Measurements from ENCODE around the gene CFAP92. TPM values are rescaled to one million over a fixed set of nuclear protein-coding genes. Genes with fewer than 3 reads are reported as not detected.

Gene CFAP92
- total RNA-seq, 1 experiment from 2014 or later: 0.92 TPM

DNA sequence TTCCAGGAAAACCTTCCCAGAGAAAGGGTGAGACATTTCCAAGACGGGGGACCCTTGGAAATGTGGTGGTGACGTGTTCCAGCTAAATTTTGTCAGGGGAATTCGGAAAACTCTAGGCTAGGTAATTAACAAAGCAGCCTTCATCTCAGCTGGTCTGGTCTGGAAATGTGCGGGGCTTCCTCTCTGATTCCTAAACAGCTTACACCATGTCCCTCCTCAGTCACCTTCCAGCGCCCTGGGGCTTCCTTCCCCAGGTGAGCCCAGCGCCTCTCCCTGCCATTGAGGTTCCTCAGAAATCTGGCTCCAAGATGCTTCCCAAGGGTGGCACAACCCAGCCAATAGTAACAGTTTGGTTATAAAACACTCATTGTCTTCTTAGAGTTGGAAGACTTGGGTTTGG lies 113.9 kb downstream of the CFAP92 start:
- peaks cover 32 to 36% of the 10 kb centered on the region in 2 experiments for H3K4me1 Mint-ChIP-seq
- TF ChIP-seq CTCF (conservative IDR thresholded peaks at IDR 0.05): no peak

More for the DNA sequence above, 113.9 kb downstream of the CFAP92 start:
- Histone ChIP-seq H2AFZ (ENCODE audit: low read length) (no peak overlapping the region), H3K18ac (ENCODE audit: insufficient read length, low read depth, low read length) (peak overlapping the region; percentile 55), H4K5ac (ENCODE audit: insufficient read length, low read depth, low read length) (no peak overlapping the region), H3K27ac (ENCODE audit: insufficient read length, low read depth, low read length) (no peak overlapping the region), H3K56ac (ENCODE audit: insufficient read length, low read depth, low read length) (no peak overlapping the region), H3K23me2 (ENCODE audit: insufficient read length, low read depth, low read length, poor library complexity, severe bottlenecking) (peaks cover 13% of the 10 kb centered on the region), H3K27me3 (ENCODE audit: insufficient read depth, low read length) (no peaks in the 10 kb centered on the region), H2BK15ac (ENCODE audit: low read depth, low read length) (no peak overlapping the region), H3K79me1 (ENCODE audit: insufficient read depth, low read depth, low read length, poor library complexity, severe bottlenecking) (peaks cover 11% of the 10 kb centered on the region), H3K4me2 (ENCODE audit: insufficient read depth, insufficient read length, low read length) (peak overlapping the region; percentile 95), H2AK5ac (ENCODE audit: insufficient read length, low read length) (no peak overlapping the region), H2BK120ac (ENCODE audit: low read depth, low read length, poor library complexity, severe bottlenecking) (no peak overlapping the region), H2BK12ac (ENCODE audit: insufficient read length, low read depth, low read length) (no peak overlapping the region), H3K79me2 (ENCODE audit: insufficient read depth, low read length) (peaks cover 11% of the 10 kb centered on the region; the same call in 1 of the 2 replicates), H3K14ac (ENCODE audit: insufficient read depth, low read length) (peak overlapping the region; percentile 75; the same call in 1 of the 2 replicates), H3K9ac (ENCODE audit: extremely low read depth, insufficient read length, low read length) (peak overlapping the region; percentile 88), H2BK20ac (ENCODE audit: low read depth, low read length, poor library complexity, severe bottlenecking) (no peak overlapping the region), H4K8ac (replicated peaks; ENCODE audit: insufficient read length, low read depth, low read length) (no peak overlapping the region), H3K9me3 (ENCODE audit: control insufficient read depth, low read depth, low read length) (no peaks in the 10 kb centered on the region), H4K20me1 (ENCODE audit: control insufficient read depth, insufficient read depth, insufficient read length) (no peaks in the 10 kb centered on the region), H2BK5ac (ENCODE audit: insufficient read length, low read length) (no peak overlapping the region), H3K4me1 (ENCODE audit: insufficient read depth, low read length) (no peaks in the 10 kb centered on the region; the same call in 1 of the 2 replicates), H3K23ac (ENCODE audit: insufficient read length, low read depth, low read length) (no peak overlapping the region), H4K91ac (ENCODE audit: insufficient read length, low read depth, low read length) (no peak overlapping the region), H3K4ac (ENCODE audit: low read depth, low read length) (no peak overlapping the region; the same call in 1 of the 2 replicates), H3T11ph (ENCODE audit: low read length) (no peak overlapping the region)
- H3K36me3 Mint-ChIP-seq (ENCODE audit: insufficient read depth in 1 of 3, low read depth in 3 of 3): peaks cover 3 to 25% (median 18%) of the 10 kb centered on the region in 3 experiments
- H3K27ac Mint-ChIP-seq: peak overlapping the region; percentile 91 to 98 (median 97)
- no peak for DNase-seq
- no CpG with 5 or more reads among the region's 6 CpGs for WGBS (ENCODE audit: extremely low coverage, insufficient read length, low lambda C conversion rate)
- peaks cover 7% of the 10 kb centered on the region for H3K27me3 Mint-ChIP-seq (ENCODE audit: low read depth)
- H3K4me3 Mint-ChIP-seq: peak overlapping the region; percentile 86 to 90
- no peaks in the 10 kb centered on the region for H3K9me3 Mint-ChIP-seq
